Karpas-422 (cell line): Measurements from ENCODE around the gene CKAP5. TPM values are rescaled to one million over a fixed set of nuclear protein-coding genes. Genes with fewer than 3 reads are reported as not detected.

Experiments used
- DNase-seq: peaks from one replicate; pipeline ENCODE4 v3.0.0-alpha.2; 2015
- H2AFZ ChIP-seq: fragments of 200-600 bp; sonication (generic); 2 replicates; pipeline ENCODE4 v1.6.1; 2014; ENCODE audit warnings: antibody characterized with exemption, low read length, mixed read lengths
- H3K27ac ChIP-seq: fragments of 200-600 bp; sonication (generic); 2 replicates; pipeline ENCODE4 v1.5.1; 2014; ENCODE audit warnings: mild to moderate bottlenecking, low read length, moderate library complexity
- H3K27me3 ChIP-seq: fragments of 200-600 bp; sonication (generic); 2 replicates; pipeline ENCODE4 v1.6.1; 2014; ENCODE audit warnings: low read length, mixed read lengths
- H3K36me3 ChIP-seq: fragments of 200-600 bp; sonication (generic); 2 replicates; pipeline ENCODE4 v1.6.1; 2014; ENCODE audit warnings: low read length, mixed read lengths; ENCODE audit not compliant: insufficient read depth
- H3K4me1 ChIP-seq: fragments of 200-600 bp; sonication (generic); 2 replicates; pipeline ENCODE4 v1.6.1; 2014; ENCODE audit warnings: mild to moderate bottlenecking, low read length, mixed read lengths
- H3K4me2 ChIP-seq: fragments of 200-600 bp; sonication (generic); 2 replicates; pipeline ENCODE4 v1.6.1; 2014; ENCODE audit warnings: low read length, low read depth, mild to moderate bottlenecking; ENCODE audit not compliant: poor library complexity, severe bottlenecking
- H3K4me3 ChIP-seq: fragments of 200-600 bp; sonication (generic); 2 replicates; pipeline ENCODE4 v1.5.1; 2014; ENCODE audit warnings: mild to moderate bottlenecking, antibody characterized with exemption, low read length, mixed read lengths
- H3K79me2 ChIP-seq: fragments of 200-600 bp; sonication (generic); 2 replicates; pipeline ENCODE4 v1.6.1; 2014; ENCODE audit warnings: mild to moderate bottlenecking, low read length, mixed read lengths
- H3K9ac ChIP-seq: fragments of 200-600 bp; sonication (generic); 2 replicates; pipeline ENCODE4 v1.6.0; 2014; ENCODE audit warnings: low read length
- H3K9me2 ChIP-seq: fragments of 200-600 bp; sonication (generic), shearing (Covaris generic); replicated peaks from 2 replicates; pipeline ENCODE4 v1.6.0; 2014; ENCODE audit warnings: mild to moderate bottlenecking, low read length, moderate library complexity; ENCODE audit not compliant: insufficient read depth
- H3K9me3 ChIP-seq: fragments of 300-700, 200-600 bp; sonication (generic); 2 replicates; pipeline ENCODE4 v1.6.1; 2014; ENCODE audit warnings: low read length, mixed read lengths
- H4K20me1 ChIP-seq: fragments of 200-600 bp; sonication (generic); 2 replicates; pipeline ENCODE4 v1.6.1; 2014; ENCODE audit warnings: mild to moderate bottlenecking, antibody characterized with exemption, low read length, low read depth; ENCODE audit not compliant: insufficient read depth
- total RNA-seq: library from RNA; depleted of rRNA; stranded (reverse); fragments of >200 nt; shearing (Covaris generic); gene quantifications from 2 replicates; pipeline ENCODE4 v1.2.3, GENCODE V29; 2014; ENCODE audit warnings: low replicate concordance

CKAP5 gene
- total RNA-seq, 1 experiment from 2014 or later: 82.2 TPM

DNA sequence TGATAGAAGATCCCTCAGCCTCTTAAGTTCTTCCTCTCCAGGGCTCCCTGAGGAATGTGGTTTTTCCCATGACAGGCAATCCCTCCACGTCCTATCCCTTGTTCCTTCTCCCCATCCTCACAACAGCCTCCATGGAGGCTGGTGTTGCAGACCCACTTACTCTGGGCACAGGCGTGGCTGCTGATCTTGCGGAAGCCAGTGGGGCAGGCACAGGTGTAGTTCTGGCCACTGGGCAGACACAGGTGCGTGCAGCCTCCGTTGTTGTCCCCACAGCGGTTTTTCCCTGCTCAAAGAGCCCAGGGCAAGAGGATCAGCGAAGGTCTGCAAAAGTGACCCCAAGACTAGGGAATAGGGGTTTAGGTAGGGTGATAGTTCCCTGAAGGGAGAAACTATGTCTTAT, 43.2 kb upstream of the CKAP5 start:
- no peak overlapping the region for H3K9ac ChIP-seq
- no peak overlapping the region for H3K4me2 ChIP-seq
- no peaks in the 10 kb centered on the region for H3K36me3 ChIP-seq
- no peaks in the 10 kb centered on the region for H3K79me2 ChIP-seq
- no peak for DNase-seq
- no peaks in the 10 kb centered on the region for H4K20me1 ChIP-seq
- no peak overlapping the region for H2AFZ ChIP-seq
- no peaks in the 10 kb centered on the region for H3K9me2 ChIP-seq
- H3K9me3 ChIP-seq: no peaks in the 10 kb centered on the region
- H3K27me3 ChIP-seq: no peaks in the 10 kb centered on the region
- no peak overlapping the region for H3K4me3 ChIP-seq
- peaks cover 6% of the 10 kb centered on the region; the same call in 1 of the 2 replicates for H3K4me1 ChIP-seq
- H3K27ac ChIP-seq: no peak overlapping the region

GRCh38 chr11:46888636-46889035, 42.6 kb upstream of the CKAP5 start:
- DNase-seq: no peak
- H3K4me2 ChIP-seq: no peak overlapping the region
- H3K9me2 ChIP-seq: no peaks in the 10 kb centered on the region
- H3K27ac ChIP-seq: no peak overlapping the region
- H3K4me1 ChIP-seq: peaks cover 6% of the 10 kb centered on the region; the same call in 1 of the 2 replicates
- no peak overlapping the region for H3K4me3 ChIP-seq
- H2AFZ ChIP-seq: no peak overlapping the region
- H3K9ac ChIP-seq: no peak overlapping the region
- H3K79me2 ChIP-seq: no peaks in the 10 kb centered on the region
- H3K27me3 ChIP-seq: no peaks in the 10 kb centered on the region
- H3K9me3 ChIP-seq: no peaks in the 10 kb centered on the region
- no peaks in the 10 kb centered on the region for H3K36me3 ChIP-seq
- no peaks in the 10 kb centered on the region for H4K20me1 ChIP-seq

GRCh38 chr11:46886211-46886610, 40.1 kb upstream of the CKAP5 start:
- Histone ChIP-seq H3K4me3 (no peak overlapping the region), H3K9me2 (no peaks in the 10 kb centered on the region), H3K27ac (no peak overlapping the region), H3K4me1 (peaks cover 6% of the 10 kb centered on the region; the same call in 1 of the 2 replicates), H3K9ac (no peak overlapping the region), H3K9me3 (no peaks in the 10 kb centered on the region), H3K79me2 (no peaks in the 10 kb centered on the region), H3K36me3 (no peaks in the 10 kb centered on the region), H2AFZ (no peak overlapping the region), H4K20me1 (no peaks in the 10 kb centered on the region), H3K27me3 (no peaks in the 10 kb centered on the region), H3K4me2 (no peak overlapping the region)
- DNase-seq: no peak

GRCh38 chr11:46879056-46879585, 33.0 kb upstream of the CKAP5 start:
- no peaks in the 10 kb centered on the region for H3K9me3 ChIP-seq
- H3K4me2 ChIP-seq: no peak overlapping the region
- no peaks in the 10 kb centered on the region for H3K36me3 ChIP-seq
- no peak overlapping the region for H3K27ac ChIP-seq
- no peaks in the 10 kb centered on the region for H3K9me2 ChIP-seq
- no peaks in the 10 kb centered on the region for H3K4me1 ChIP-seq
- no peak overlapping the region for H2AFZ ChIP-seq
- H3K4me3 ChIP-seq: no peak overlapping the region
- H3K79me2 ChIP-seq: no peaks in the 10 kb centered on the region
- DNase-seq: no peak
- H3K9ac ChIP-seq: no peak overlapping the region
- no peaks in the 10 kb centered on the region for H4K20me1 ChIP-seq
- no peaks in the 10 kb centered on the region for H3K27me3 ChIP-seq

DNA sequence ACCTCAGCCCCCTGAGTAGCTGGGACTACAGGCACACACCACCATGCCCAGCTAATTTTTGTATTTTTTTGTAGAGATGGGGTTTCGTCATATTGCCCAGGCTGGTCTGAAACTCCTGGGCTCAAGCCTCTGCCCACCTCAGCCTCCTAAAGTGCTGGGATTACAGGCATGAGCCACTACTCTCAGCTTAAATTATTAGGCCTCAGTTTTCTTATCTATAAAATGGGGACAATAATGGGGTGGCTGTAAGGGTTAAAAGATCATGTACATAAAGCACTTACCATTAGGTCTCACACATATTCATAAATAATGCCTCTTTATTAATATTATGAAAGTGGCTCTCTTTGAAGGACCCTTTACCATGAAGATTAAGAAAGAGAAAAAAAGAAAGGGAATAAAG, 31.5 kb upstream of the CKAP5 start:
- no peaks in the 10 kb centered on the region for H4K20me1 ChIP-seq
- H3K4me3 ChIP-seq: no peak overlapping the region
- no peak overlapping the region for H3K9ac ChIP-seq
- DNase-seq: no peak
- H3K4me1 ChIP-seq: no peaks in the 10 kb centered on the region
- H3K79me2 ChIP-seq: no peaks in the 10 kb centered on the region
- H2AFZ ChIP-seq: no peak overlapping the region
- H3K27ac ChIP-seq: no peak overlapping the region
- no peaks in the 10 kb centered on the region for H3K9me2 ChIP-seq
- no peaks in the 10 kb centered on the region for H3K27me3 ChIP-seq
- no peaks in the 10 kb centered on the region for H3K9me3 ChIP-seq
- H3K36me3 ChIP-seq: no peaks in the 10 kb centered on the region
- H3K4me2 ChIP-seq: no peak overlapping the region

DNA sequence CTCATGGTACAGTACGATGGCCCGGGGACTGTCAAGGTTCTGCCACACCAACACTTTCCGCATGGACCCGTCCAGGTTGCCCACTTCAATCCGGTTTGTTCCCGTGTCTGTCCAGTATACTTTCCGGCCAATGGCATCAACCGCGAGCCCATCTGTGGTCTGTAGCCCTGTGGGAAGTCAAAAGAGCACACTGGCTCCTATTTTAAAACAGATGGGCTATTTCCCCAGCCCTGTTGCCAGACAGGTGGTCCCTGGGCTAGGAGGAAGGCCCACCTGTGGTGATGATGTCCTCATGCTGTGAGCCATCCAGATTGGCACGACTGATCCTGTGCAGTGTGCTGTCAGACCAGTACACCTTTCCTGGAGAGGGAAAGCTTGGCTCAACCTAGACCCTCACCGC, 30.4 kb upstream of the CKAP5 start:
- Histone ChIP-seq H3K27me3 (no peaks in the 10 kb centered on the region), H3K27ac (no peak overlapping the region), H3K9ac (no peak overlapping the region), H3K9me2 (no peaks in the 10 kb centered on the region), H3K4me1 (no peaks in the 10 kb centered on the region), H3K4me3 (no peak overlapping the region), H4K20me1 (no peaks in the 10 kb centered on the region), H3K36me3 (no peaks in the 10 kb centered on the region), H3K4me2 (no peak overlapping the region), H2AFZ (no peak overlapping the region), H3K79me2 (no peaks in the 10 kb centered on the region), H3K9me3 (no peaks in the 10 kb centered on the region)
- no peak for DNase-seq

DNA sequence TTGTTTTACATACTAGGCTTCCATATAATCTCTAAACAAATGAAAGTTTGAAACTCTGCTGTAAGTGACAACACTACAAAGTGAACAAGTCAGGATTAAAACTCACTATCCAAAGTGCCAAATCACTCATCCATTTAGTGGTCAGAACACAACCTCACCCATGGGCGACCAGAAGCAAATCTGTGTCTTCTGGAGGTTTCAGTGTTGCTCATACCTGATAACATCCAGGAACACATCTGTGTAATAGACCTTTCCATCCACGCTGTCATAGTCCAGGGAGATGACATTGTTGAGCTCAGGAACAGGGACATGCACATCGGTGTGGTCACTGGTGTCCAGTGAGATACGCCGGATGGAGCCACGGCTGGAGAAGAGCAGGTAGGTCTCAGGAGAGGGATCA, 28.5 kb upstream of the CKAP5 start:
- no peaks in the 10 kb centered on the region for H4K20me1 ChIP-seq
- no peaks in the 10 kb centered on the region for H3K79me2 ChIP-seq
- no peak overlapping the region for H3K27ac ChIP-seq
- H3K36me3 ChIP-seq: no peaks in the 10 kb centered on the region
- no peaks in the 10 kb centered on the region for H3K9me2 ChIP-seq
- H3K27me3 ChIP-seq: no peaks in the 10 kb centered on the region
- no peak overlapping the region for H3K9ac ChIP-seq
- no peak overlapping the region for H3K4me2 ChIP-seq
- H3K4me1 ChIP-seq: no peaks in the 10 kb centered on the region
- H3K9me3 ChIP-seq: no peaks in the 10 kb centered on the region
- DNase-seq: no peak
- no peak overlapping the region for H3K4me3 ChIP-seq
- H2AFZ ChIP-seq: no peak overlapping the region

DNA sequence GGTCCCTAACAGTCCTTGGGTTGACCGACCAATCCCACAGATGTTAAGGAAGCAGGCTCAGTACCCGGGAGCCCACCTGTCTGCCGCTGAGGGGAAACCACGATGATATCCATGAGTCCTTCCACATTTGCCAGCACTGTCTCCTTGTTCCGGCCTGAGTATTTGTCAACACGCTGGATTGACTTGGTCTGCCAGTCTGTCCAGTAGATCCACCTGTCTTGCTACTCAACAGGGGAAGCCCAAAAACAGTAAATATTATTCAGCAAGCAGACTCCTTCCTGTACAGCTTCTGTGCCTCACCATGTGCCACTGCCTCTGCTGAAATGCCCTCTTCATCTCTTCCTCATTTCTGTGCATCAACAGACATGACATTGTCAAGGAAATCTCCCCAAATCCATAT, 22.8 kb upstream of the CKAP5 start:
- no peak overlapping the region for H3K4me3 ChIP-seq
- H3K4me1 ChIP-seq: no peaks in the 10 kb centered on the region
- no peak overlapping the region for H3K9ac ChIP-seq
- H3K27ac ChIP-seq: no peak overlapping the region
- DNase-seq: no peak
- H3K27me3 ChIP-seq: no peaks in the 10 kb centered on the region
- H3K9me3 ChIP-seq: no peaks in the 10 kb centered on the region
- H2AFZ ChIP-seq: no peak overlapping the region
- H3K4me2 ChIP-seq: no peak overlapping the region
- no peaks in the 10 kb centered on the region for H4K20me1 ChIP-seq
- H3K36me3 ChIP-seq: no peaks in the 10 kb centered on the region
- no peaks in the 10 kb centered on the region for H3K9me2 ChIP-seq
- no peaks in the 10 kb centered on the region for H3K79me2 ChIP-seq

- Histone ChIP-seq H3K36me3 (peaks cover 7% of the 10 kb centered on the region; the same call in 1 of the 2 replicates), H2AFZ (0 out of 2 replicates have a peak overlapping the region, but pooled peaks have one; percentile 31), H3K9ac (no peak overlapping the region), H3K79me2 (no peaks in the 10 kb centered on the region), H4K20me1 (no peaks in the 10 kb centered on the region), H3K9me2 (no peaks in the 10 kb centered on the region), H3K27me3 (no peaks in the 10 kb centered on the region), H3K4me2 (no peak overlapping the region), H3K4me3 (no peak overlapping the region), H3K27ac (no peak overlapping the region), H3K9me3 (no peaks in the 10 kb centered on the region), H3K4me1 (peaks cover 4% of the 10 kb centered on the region; the same call in 1 of the 2 replicates)
- DNase-seq: no peak
Observed at GRCh38 chr11:46865340-46865739, 19.3 kb upstream of the CKAP5 start.
